Suppressor macrophage treated with lipopolysaccharide for 4 hours (primary cell): ENCODE results near the gene KLHDC10.
A peak's percentile ranks its signal among the peaks of the same experiment; 100 is the strongest.
"Not testable (repeated sequence)": the region's sequence is repeated elsewhere in the genome, so short reads cannot be mapped to it uniquely, and the experiment has no call there.

ENCODE experiments used
- DNase-seq: peaks from one replicate; pipeline ENCODE4 v3.0.0-alpha.2; 2020

KLHDC10 gene

GRCh38 chr7:130083497-130083896, 13.2 kb downstream of the KLHDC10 start:
- DNase-seq: not testable (repeated sequence)

- DNase-seq: peak; percentile 37
Observed at GRCh38 chr7:130084037-130084875, 13.9 kb downstream of the KLHDC10 start.

GRCh38 chr7:130085235-130085634, 14.9 kb downstream of the KLHDC10 start:
- not testable (repeated sequence) for DNase-seq

GRCh38 chr7:130086938-130087337, 16.6 kb downstream of the KLHDC10 start:
- no peak for DNase-seq

DNA sequence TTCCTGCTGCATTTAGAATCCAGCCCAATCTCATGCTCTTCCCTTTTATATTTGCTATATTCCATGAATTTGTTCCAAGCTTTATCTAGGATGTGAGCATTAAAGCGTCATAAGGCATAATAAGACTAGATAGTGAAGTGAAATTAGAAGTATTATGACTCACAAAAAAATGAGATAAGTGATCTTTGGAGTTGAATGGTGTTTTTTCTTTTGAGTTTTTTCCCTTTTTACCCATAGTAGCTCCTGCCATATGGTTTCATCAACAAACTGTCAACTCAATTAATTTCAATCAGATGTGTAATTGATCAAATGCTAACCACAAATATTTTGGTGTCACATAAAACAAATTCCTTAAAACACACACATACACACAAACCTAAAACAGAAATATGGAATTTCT, 17.0 kb downstream of the KLHDC10 start:
- DNase-seq: no peak

- no peak for DNase-seq
Observed at GRCh38 chr7:130090745-130091532, 20.6 kb downstream of the KLHDC10 start.

DNA sequence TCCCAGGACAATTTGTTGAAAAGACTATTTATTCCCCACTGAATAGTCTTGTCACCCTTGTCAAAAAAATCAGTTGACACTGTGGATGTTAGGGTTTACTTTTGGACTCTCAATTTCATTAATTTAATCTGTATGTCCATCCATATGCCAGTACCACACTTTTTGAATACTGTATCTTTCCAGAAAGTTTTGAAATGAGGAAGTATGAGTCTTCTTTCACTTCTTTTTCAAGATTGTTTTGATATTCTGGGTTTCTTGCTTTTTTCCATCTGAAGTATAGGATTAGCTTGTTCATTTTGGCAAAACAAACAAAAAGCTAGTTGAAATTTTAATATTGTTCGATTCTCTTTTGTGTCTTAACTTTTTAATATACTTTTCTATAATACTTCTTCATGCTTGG, 21.7 kb downstream of the KLHDC10 start:
- DNase-seq: peak; percentile 6

DNA sequence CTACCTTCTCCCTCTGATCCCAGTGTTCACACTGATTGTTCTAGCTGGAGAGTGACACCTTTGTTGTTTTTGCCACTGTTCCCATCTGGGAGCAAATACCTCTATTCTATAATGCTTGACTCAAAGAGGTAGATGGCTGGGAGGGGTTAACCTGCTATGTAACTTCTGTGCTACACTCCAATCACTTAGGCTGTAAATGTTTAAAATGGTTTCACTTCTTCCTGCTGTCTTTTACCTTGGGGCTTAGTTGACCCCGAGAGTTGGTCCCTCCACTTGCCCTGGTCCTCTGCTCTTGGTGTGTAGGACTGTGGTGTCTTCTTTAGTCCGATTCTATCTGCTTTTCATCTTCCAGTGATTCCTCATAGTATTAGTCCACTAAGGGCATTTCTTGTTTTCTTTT, 22.3 kb downstream of the KLHDC10 start:
- DNase-seq: no peak

GRCh38 chr7:130095812-130096211, 25.5 kb downstream of the KLHDC10 start:
- DNase-seq: no peak

GRCh38 chr7:130096243-130096827, 26.0 kb downstream of the KLHDC10 start:
- DNase-seq: no peak

DNA sequence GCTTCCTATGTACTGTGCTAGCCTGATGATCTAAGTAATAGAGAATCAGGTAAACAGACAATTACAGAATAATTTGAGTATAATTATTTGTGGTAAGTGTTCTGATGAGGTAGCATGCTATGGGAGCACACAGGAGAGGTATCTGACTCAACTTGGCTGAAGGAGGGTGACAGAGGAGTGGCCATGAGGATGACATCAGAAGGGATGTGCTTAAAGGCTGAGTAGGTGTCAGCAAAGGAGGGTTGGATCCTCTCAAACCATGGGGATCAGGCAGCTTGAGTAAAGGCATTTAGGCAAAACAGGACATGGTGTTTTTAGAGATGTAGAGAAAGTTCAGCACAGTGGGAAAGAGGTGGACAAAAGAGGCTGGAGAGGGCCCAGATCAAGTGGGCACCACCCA, 29.0 kb downstream of the KLHDC10 start:
- no peak for DNase-seq

GRCh38 chr7:130102588-130102987, 32.3 kb downstream of the KLHDC10 start:
- DNase-seq: no peak

DNA sequence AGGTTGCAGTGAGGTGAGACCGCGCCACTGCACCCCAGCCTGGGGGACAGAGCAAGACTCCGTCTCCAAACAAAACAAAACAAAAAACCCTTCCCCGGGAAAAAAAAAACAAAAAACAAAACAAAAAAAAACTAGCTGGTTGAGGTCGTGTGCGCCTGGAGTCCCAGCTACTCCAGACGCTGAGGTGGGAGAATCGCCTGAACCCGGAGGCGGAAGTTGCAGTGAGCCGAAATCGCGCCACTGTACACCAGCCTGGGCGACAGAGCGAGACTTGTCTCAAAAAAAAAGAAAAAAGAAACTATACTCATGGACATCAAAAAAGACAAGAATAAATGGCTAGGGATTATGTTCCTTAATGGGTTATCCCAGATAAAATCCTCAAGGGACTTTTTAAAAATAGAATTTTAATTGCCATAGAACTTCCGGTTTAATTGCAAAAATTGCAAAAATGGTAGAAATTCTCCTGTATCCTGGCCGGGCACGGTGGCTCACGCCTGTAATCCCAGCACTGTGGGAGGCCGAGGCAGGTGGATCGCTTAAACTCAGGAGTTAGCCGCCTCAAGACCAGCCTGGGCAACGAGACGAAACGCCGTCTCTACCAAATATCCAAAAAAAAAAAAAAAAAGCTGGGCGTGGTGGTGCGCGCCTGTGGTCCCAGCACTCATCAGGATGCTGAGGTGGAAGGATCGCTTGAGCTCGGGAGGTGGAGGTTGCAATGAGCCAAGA, 37.8 kb downstream of the KLHDC10 start:
- no peak for DNase-seq

DNA sequence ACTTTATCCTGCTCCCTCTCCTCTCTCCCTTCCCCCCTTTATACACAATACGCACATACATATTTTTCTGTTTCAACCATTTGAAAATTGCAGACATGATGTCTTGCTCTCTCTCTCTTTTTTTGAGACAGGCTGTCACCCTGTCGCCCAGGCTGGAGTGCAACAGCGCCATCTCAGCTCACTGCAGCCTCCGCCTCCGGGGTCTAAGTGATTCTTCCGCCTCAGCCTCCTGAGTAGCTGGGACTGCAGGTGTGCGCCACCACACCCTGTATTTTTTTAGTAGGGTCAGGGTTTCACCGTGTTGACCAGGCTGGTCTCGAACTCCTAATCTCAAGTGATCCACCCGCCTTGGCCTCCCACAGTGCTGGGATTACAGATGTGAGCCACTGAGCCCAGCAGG, 38.5 kb downstream of the KLHDC10 start:
- no peak for DNase-seq

GRCh38 chr7:130112093-130112492, 41.8 kb downstream of the KLHDC10 start:
- peak; percentile 32 for DNase-seq

GRCh38 chr7:130112662-130113425, 42.5 kb downstream of the KLHDC10 start:
- no peak for DNase-seq

- not testable (repeated sequence) for DNase-seq
Observed at GRCh38 chr7:130113426-130113805, 43.1 kb downstream of the KLHDC10 start.

DNA sequence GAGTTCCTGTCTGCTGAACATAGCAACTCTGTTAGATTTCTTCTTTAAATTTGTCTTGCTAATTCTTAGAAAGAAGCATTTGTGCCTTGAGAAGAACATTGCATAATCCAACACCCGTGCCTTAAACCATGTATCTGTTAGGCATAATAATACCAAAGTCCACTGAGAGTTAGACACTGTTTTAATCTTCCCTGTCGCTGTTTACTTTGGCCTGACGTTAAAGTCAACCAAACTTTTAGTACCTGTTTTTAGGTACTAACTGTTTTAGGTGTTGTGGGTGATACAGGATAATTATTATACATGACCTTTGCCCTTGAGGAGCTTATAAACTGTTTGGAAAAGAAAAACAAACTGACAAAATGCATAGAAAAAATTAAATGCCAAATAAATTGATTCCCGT, 43.6 kb downstream of the KLHDC10 start:
- DNase-seq: no peak

DNA sequence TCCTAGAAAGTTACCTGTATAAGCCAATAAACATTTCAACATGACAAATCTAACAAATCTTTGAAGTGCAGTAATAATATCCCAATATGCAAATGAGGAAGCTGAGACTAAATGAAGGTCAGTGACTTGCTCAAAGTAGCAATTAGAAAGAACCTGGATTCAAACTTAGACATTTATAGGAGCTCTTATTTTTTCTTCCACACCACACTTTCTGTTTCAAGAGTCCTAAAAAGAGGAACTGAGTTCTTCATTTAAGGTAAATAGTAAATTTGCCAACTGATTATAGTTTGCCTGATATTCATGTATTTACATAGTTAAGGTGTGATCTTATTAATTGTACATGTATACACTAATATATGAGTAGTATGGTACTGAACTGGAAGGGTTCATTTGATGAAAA, 44.0 kb downstream of the KLHDC10 start:
- no peak for DNase-seq

- DNase-seq: no peak
Observed at GRCh38 chr7:130114776-130115175, 44.4 kb downstream of the KLHDC10 start.

DNA sequence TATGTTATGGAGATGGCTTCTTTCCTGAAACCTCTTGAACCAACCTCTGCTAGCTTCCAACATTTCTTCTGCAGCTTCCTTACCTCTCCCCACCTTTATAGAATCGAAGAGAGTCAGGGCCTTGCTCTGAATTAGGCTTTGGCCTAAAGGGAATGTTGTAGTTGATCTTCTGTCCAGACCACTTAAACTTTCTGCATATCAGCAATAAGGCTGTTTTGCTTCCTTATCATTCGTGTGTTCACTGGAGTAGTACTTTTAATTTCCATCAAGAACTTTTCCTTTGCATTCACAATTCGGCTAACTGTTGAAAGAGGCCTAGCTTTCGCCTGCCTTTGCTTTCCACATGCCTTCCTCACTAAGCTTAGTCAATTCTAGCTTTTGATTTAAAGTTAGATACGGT, 48.0 kb downstream of the KLHDC10 start:
- DNase-seq: no peak

DNA sequence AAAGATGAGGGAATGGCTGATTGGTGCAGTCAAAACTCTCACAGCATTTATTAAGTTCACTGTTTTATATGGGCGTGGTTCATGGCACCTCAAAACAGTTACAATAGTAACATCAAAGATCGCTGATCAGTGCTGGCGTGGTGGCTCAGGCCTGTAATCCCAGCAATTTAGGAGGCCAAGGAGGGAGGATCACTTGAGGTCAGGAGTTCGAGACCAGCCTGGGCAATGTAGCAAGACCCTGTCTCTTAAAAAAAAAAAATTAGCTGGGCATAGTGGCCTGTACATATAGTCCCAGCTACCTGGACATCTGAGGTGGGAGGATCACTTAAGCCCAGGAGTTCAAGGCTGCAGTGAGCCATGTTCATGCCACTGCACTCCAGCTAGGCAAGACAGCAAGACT, 48.5 kb downstream of the KLHDC10 start:
- no peak for DNase-seq
